ENCODE results near the gene HRAS. TPM values are rescaled to one million over a fixed set of nuclear protein-coding genes. Genes with fewer than 3 reads are reported as not detected.

The HRAS gene
- total RNA-seq, 1 experiment from 2014 or later = 90.2 TPM

- H3K27me3 ChIP-seq (replicated peaks; ENCODE audit: insufficient read depth, low read depth, low read length, poor library complexity) = no peaks in the 10 kb centered on the region
- no peak overlapping the region for H3K4me3 ChIP-seq (ENCODE audit: low read depth, low read length, poor library complexity, severe bottlenecking)
- intact Hi-C loops (cut with micrococcal nuclease; ENCODE audit: unreplicated experiment) = no loop called here
- no peaks in the 10 kb centered on the region for H3K36me3 ChIP-seq (ENCODE audit: insufficient read depth, low read length, poor library complexity, severe bottlenecking)
- ChIA-PET POLR2A (ENCODE audit: low non-redundant PET) (no interaction called here), CTCF (no interaction called here)
- no peak overlapping the region for H3K27ac ChIP-seq (ENCODE audit: low read depth, low read length, poor library complexity, severe bottlenecking)
- BruUV-seq (replicated peaks) = no TSS peak
- no peak for DNase-seq (ENCODE audit: low spot score)
- peaks cover 14% of the 10 kb centered on the region for H3K4me1 ChIP-seq (ENCODE audit: insufficient read depth, low read length, poor library complexity, severe bottlenecking)
- TF ChIP-seq EZH2 (IDR thresholded peaks at IDR 0.05; ENCODE audit: borderline replicate concordance, low read depth, low read length, poor library complexity, severe bottlenecking) = no peak
- no peak for TF ChIP-seq CTCF (conservative IDR thresholded peaks at IDR 0.05; ENCODE audit: low read depth, low read length)
- H3K9me3 ChIP-seq (ENCODE audit: low read depth, low read length, poor library complexity, severe bottlenecking) = no peaks in the 10 kb centered on the region
Measured at GRCh38 chr11:540583-541432, 5.4 kb upstream of the HRAS start.

GRCh38 chr11:539971-540481 is 4.7 kb upstream of the HRAS start:
- intact Hi-C loops (cut with micrococcal nuclease; ENCODE audit: unreplicated experiment) = no loop called here
- POLR2A ChIA-PET (ENCODE audit: low non-redundant PET) = no interaction called here

GRCh38 chr11:538431-539051 is 3.2 kb upstream of the HRAS start:
- POLR2A ChIA-PET (ENCODE audit: low non-redundant PET) = no interaction called here
- H3K4me3 ChIP-seq (ENCODE audit: low read depth, low read length, poor library complexity, severe bottlenecking) = no peak overlapping the region
- no peaks in the 10 kb centered on the region for H3K9me3 ChIP-seq (ENCODE audit: low read depth, low read length, poor library complexity, severe bottlenecking)
- H3K27me3 ChIP-seq (replicated peaks; ENCODE audit: insufficient read depth, low read depth, low read length, poor library complexity) = no peaks in the 10 kb centered on the region
- H3K4me1 ChIP-seq (ENCODE audit: insufficient read depth, low read length, poor library complexity, severe bottlenecking) = peaks cover 17% of the 10 kb centered on the region
- intact Hi-C loops (cut with micrococcal nuclease; ENCODE audit: unreplicated experiment) = no loop called here
- no peak overlapping the region for H3K27ac ChIP-seq (ENCODE audit: low read depth, low read length, poor library complexity, severe bottlenecking)
- no TSS peak for BruUV-seq (replicated peaks)
- no peaks in the 10 kb centered on the region for H3K36me3 ChIP-seq (ENCODE audit: insufficient read depth, low read length, poor library complexity, severe bottlenecking)
- no peak for DNase-seq (ENCODE audit: low spot score)
- TF ChIP-seq CTCF (conservative IDR thresholded peaks at IDR 0.05; ENCODE audit: low read depth, low read length) (no peak), EZH2 (IDR thresholded peaks at IDR 0.05; ENCODE audit: borderline replicate concordance, low read depth, low read length, poor library complexity, severe bottlenecking) (no peak)
- CTCF ChIA-PET = no interaction called here

More at GRCh38 chr11:539971-540481, 4.7 kb upstream of the HRAS start:
- no peak overlapping the region for H3K27ac ChIP-seq (ENCODE audit: low read depth, low read length, poor library complexity, severe bottlenecking)
- H3K4me3 ChIP-seq (ENCODE audit: low read depth, low read length, poor library complexity, severe bottlenecking) = no peak overlapping the region
- DNase-seq (ENCODE audit: low spot score) = no peak
- CTCF ChIA-PET = no interaction called here
- peaks cover 14% of the 10 kb centered on the region for H3K4me1 ChIP-seq (ENCODE audit: insufficient read depth, low read length, poor library complexity, severe bottlenecking)
- no peaks in the 10 kb centered on the region for H3K27me3 ChIP-seq (replicated peaks; ENCODE audit: insufficient read depth, low read depth, low read length, poor library complexity)
- no TSS peak for BruUV-seq (replicated peaks)
- TF ChIP-seq CTCF (conservative IDR thresholded peaks at IDR 0.05; ENCODE audit: low read depth, low read length) (no peak), EZH2 (IDR thresholded peaks at IDR 0.05; ENCODE audit: borderline replicate concordance, low read depth, low read length, poor library complexity, severe bottlenecking) (no peak)
- no peaks in the 10 kb centered on the region for H3K36me3 ChIP-seq (ENCODE audit: insufficient read depth, low read length, poor library complexity, severe bottlenecking)
- no peaks in the 10 kb centered on the region for H3K9me3 ChIP-seq (ENCODE audit: low read depth, low read length, poor library complexity, severe bottlenecking)

All from A673 (cell line).